Measurements from ENCODE around the gene PRKCZ. TPM values are rescaled to one million over a fixed set of nuclear protein-coding genes. Genes with fewer than 3 reads are reported as not detected.
"Not testable (repeated sequence)": the region's sequence is repeated elsewhere in the genome, so short reads cannot be mapped to it uniquely, and the experiment has no call there.

PRKCZ gene
- polyA plus RNA-seq, 1 donor, result 68.6 TPM

- H3K4me3 ChIP-seq (ENCODE audit: low read length), result peak overlapping the region; percentile 11
- peak overlapping the region; percentile 94 for H3K27ac ChIP-seq (ENCODE audit: low read length)
- DNase-seq, result peak; percentile 95 to 97
- no peaks in the 10 kb centered on the region for H3K36me3 ChIP-seq (ENCODE audit: control insufficient read depth, insufficient read depth, low read length)
- H3K4me1 ChIP-seq (ENCODE audit: control insufficient read depth, insufficient read depth, low read length), result peaks cover 75% of the 10 kb centered on the region
- no peaks in the 10 kb centered on the region for H3K27me3 ChIP-seq (ENCODE audit: control insufficient read depth, insufficient read depth, low read length)
- no CpG with 5 or more reads among the region's 13 CpGs for WGBS (ENCODE audit: insufficient coverage, low lambda C conversion rate)
- H3K9me3 ChIP-seq (ENCODE audit: control insufficient read depth, low read depth, low read length), result peaks cover 6% of the 10 kb centered on the region
Measured at GRCh38 chr1:2135441-2135841, 85.2 kb downstream of the PRKCZ start.

- DNase-seq, result peak; percentile 83 to 88
- H3K9me3 ChIP-seq (ENCODE audit: control insufficient read depth, low read depth, low read length), result peaks cover 6% of the 10 kb centered on the region
- H3K4me3 ChIP-seq (ENCODE audit: low read length), result no peak overlapping the region
- no peaks in the 10 kb centered on the region for H3K27me3 ChIP-seq (ENCODE audit: control insufficient read depth, insufficient read depth, low read length)
- peak overlapping the region; percentile 94 for H3K27ac ChIP-seq (ENCODE audit: low read length)
- peaks cover 75% of the 10 kb centered on the region for H3K4me1 ChIP-seq (ENCODE audit: control insufficient read depth, insufficient read depth, low read length)
- no CpG with 5 or more reads among the region's 10 CpGs for WGBS (ENCODE audit: insufficient coverage, low lambda C conversion rate)
- no peaks in the 10 kb centered on the region for H3K36me3 ChIP-seq (ENCODE audit: control insufficient read depth, insufficient read depth, low read length)
Measured at GRCh38 chr1:2135941-2136340, 85.7 kb downstream of the PRKCZ start.

DNA sequence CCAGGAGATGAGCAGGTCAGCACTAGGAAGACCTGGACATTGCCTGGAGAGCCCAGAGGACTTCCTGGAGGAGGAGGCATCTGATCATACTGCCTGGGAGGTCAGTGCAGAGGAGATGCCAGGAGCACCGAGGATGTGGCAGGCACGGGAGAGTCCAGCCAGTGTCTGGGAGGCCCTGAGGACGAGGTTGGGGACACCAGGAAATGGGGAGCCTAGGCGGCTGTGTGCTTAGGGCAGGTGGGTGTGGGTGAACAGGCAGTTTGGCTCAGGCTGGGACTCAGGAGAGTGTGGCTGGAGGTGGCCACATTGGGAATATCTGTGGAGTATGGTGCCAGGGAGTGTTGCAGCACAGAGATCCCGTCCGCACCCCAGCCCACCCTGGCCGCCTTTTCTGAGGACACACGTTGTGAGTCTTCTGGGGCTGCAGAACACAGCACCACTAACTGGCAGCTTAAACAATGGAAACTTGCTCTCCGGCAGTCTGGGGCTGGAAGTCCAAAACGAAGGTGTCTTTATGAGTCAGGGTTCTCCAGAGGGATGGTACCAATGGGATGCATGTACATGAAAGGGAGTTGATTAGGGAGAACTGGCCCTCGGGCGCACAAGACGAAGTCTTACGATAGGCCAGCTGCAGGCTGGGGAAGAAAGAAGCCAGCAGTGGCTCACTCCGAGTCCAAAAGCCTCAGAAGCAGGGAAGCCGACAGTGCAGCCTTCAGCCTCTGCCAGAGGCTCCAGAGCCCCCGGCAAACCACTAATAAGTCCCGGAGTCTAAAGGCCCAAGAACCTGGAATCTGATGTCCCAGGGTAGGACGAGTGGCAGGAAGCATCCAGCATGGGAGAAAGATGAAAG lies 86.4 kb downstream of the PRKCZ start:
- H3K4me3 ChIP-seq (ENCODE audit: low read length), result peak overlapping the region; percentile 0
- DNase-seq, result peak in 1 of 2 donors; percentile 19
- peak overlapping the region; percentile 94 for H3K27ac ChIP-seq (ENCODE audit: low read length)
- WGBS (ENCODE audit: insufficient coverage, low lambda C conversion rate), result no CpG with 5 or more reads among the region's 19 CpGs
- no peaks in the 10 kb centered on the region for H3K36me3 ChIP-seq (ENCODE audit: control insufficient read depth, insufficient read depth, low read length)
- H3K4me1 ChIP-seq (ENCODE audit: control insufficient read depth, insufficient read depth, low read length), result peaks cover 75% of the 10 kb centered on the region
- H3K27me3 ChIP-seq (ENCODE audit: control insufficient read depth, insufficient read depth, low read length), result no peaks in the 10 kb centered on the region
- peaks cover 6% of the 10 kb centered on the region for H3K9me3 ChIP-seq (ENCODE audit: control insufficient read depth, low read depth, low read length)

DNA sequence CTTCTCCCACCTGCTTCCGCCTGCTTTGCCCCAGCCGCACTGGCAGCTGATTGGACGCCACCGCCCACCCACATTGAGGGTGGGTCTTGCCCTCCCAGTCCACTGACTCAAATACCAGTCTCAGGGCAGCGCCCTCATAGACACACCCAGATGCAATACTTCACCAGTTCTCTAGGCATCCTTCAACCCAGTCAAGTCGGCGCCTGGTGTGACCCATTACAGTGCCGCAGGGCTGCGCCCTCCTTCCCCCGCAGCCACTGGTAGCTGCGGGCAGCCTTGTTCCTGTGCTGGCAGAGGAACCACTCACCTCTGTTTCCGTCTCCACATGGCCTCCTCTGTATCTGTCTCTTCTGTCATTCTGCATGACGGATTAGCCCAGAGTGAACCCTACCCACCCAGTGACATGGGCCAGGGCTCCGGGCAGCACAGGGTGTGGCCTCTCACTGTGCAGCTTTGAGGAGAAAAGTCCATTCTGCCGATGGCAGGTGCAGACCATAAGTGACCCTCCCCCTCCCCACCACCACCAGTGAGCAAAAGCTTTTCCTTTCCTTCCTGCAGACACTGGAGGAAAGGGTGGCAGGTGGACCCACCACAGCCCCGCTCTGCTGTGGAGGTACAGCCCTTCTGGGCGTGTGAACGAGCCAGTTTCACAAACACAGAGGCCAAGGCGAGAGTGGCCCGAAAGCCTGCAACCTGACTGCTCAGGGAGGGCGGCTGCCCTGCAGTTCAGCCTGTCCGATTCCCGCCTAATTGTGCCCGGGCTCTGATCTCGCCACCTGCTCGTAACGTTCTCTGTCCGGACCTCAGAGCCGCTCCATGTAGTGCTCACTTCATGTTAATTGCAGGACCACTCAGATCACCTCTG lies 87.3 kb downstream of the PRKCZ start:
- WGBS (ENCODE audit: insufficient coverage, low lambda C conversion rate), result no CpG with 5 or more reads among the region's 29 CpGs
- peaks cover 68% of the 10 kb centered on the region for H3K4me1 ChIP-seq (ENCODE audit: control insufficient read depth, insufficient read depth, low read length)
- peaks cover 3% of the 10 kb centered on the region for H3K36me3 ChIP-seq (ENCODE audit: control insufficient read depth, insufficient read depth, low read length)
- H3K27me3 ChIP-seq (ENCODE audit: control insufficient read depth, insufficient read depth, low read length), result no peaks in the 10 kb centered on the region
- H3K27ac ChIP-seq (ENCODE audit: low read length), result peak overlapping the region; percentile 94
- peak; percentile 93 to 97 for DNase-seq
- H3K9me3 ChIP-seq (ENCODE audit: control insufficient read depth, low read depth, low read length), result peaks cover 6% of the 10 kb centered on the region
- H3K4me3 ChIP-seq (ENCODE audit: low read length), result peak overlapping the region; percentile 7

GRCh38 chr1:2139156-2139555 lies 88.9 kb downstream of the PRKCZ start:
- not testable (repeated sequence) for H3K9me3 ChIP-seq (ENCODE audit: control insufficient read depth, low read depth, low read length); H3K27me3 ChIP-seq (ENCODE audit: control insufficient read depth, insufficient read depth, low read length); H3K4me3 ChIP-seq (ENCODE audit: low read length)
- peaks cover 13% of the 10 kb centered on the region for H3K36me3 ChIP-seq (ENCODE audit: control insufficient read depth, insufficient read depth, low read length)
- H3K4me1 ChIP-seq (ENCODE audit: control insufficient read depth, insufficient read depth, low read length), result peaks cover 56% of the 10 kb centered on the region
- H3K27ac ChIP-seq (ENCODE audit: low read length), result peak overlapping the region; percentile 94
- DNase-seq, result peak in 1 of 2 donors; percentile 41
- 45% methylated on average over 2 of the region's 13 CpGs for WGBS (ENCODE audit: insufficient coverage, low lambda C conversion rate)

GRCh38 chr1:2141025-2141424 lies 90.8 kb downstream of the PRKCZ start:
- H3K4me1 ChIP-seq (ENCODE audit: control insufficient read depth, insufficient read depth, low read length), result peaks cover 37% of the 10 kb centered on the region
- no peak for DNase-seq
- no peaks in the 10 kb centered on the region for H3K9me3 ChIP-seq (ENCODE audit: control insufficient read depth, low read depth, low read length)
- no peak overlapping the region for H3K4me3 ChIP-seq (ENCODE audit: low read length)
- 90% methylated on average over 2 of the region's 4 CpGs for WGBS (ENCODE audit: insufficient coverage, low lambda C conversion rate)
- no peaks in the 10 kb centered on the region for H3K27me3 ChIP-seq (ENCODE audit: control insufficient read depth, insufficient read depth, low read length)
- peaks cover 29% of the 10 kb centered on the region for H3K36me3 ChIP-seq (ENCODE audit: control insufficient read depth, insufficient read depth, low read length)
- H3K27ac ChIP-seq (ENCODE audit: low read length), result no peak overlapping the region

DNA sequence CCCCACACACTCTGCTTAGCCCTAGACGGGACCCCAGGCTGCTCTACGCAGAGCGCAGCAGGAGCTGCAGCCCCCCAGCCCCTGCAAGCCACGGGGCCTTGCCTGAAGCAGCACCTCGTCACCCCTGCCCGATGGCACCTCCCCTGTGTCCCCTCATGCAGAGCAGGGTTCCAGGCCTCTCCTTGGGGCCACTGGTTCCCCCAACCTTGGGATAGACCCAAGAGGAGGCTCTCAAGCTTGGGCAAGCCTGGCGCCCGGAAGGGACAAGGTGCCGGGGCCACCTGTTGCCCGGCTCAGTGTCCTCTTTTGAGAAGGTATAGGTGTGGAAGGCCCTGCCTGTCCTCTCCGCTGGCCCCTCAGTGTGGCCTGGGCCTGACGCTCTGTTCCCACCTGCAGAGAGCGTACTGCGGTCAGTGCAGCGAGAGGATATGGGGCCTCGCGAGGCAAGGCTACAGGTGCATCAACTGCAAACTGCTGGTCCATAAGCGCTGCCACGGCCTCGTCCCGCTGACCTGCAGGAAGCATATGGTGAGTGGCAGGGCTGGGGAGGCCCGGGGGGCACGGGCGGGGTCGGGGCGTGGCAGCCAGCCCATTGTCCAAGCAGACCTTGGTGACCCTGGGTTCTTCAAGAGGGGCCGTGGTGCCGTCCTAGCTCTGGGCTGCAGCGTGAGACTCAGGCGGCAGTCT lies 93.7 kb downstream of the PRKCZ start:
- Histone ChIP-seq H3K9me3 (ENCODE audit: control insufficient read depth, low read depth, low read length) (no peaks in the 10 kb centered on the region), H3K27ac (ENCODE audit: low read length) (no peak overlapping the region), H3K4me3 (ENCODE audit: low read length) (no peak overlapping the region), H3K4me1 (ENCODE audit: control insufficient read depth, insufficient read depth, low read length) (peaks cover 9% of the 10 kb centered on the region), H3K27me3 (ENCODE audit: control insufficient read depth, insufficient read depth, low read length) (no peaks in the 10 kb centered on the region), H3K36me3 (ENCODE audit: control insufficient read depth, insufficient read depth, low read length) (peaks cover 52% of the 10 kb centered on the region)
- no CpG with 5 or more reads among the region's 30 CpGs for WGBS (ENCODE audit: insufficient coverage, low lambda C conversion rate)
- no peak for DNase-seq

DNA sequence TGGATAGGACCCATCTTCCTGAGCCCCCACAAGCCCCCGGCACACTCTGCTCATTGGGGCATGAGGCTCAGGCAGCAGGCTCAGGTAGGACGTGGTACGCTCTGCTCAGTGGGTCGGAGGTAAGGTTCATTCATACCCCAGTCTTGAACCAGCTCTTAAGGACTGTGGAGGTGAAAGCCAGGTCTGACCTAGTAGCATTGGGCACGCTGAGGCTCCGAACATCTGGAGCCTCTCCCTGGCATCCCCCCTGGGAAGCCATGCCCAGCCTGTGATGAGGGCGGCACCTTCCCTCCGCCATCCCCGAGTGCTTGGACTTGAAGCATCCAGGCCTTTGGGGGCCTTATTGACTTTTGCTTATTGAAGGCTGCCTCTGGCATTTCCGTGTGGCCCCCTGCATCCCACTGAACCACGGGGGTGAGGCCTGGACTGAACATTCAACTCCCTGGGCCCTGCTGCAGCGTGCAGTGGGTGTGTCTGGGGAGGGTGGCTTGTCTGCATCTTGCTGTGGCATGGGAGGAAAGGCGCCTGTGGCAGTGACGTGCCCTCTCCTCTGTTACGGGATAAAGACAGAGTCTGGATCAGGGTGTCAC lies 94.4 kb downstream of the PRKCZ start:
- no CpG with 5 or more reads among the region's 15 CpGs for WGBS (ENCODE audit: insufficient coverage, low lambda C conversion rate)
- Histone ChIP-seq H3K27me3 (ENCODE audit: control insufficient read depth, insufficient read depth, low read length) (no peaks in the 10 kb centered on the region), H3K9me3 (ENCODE audit: control insufficient read depth, low read depth, low read length) (no peaks in the 10 kb centered on the region), H3K4me1 (ENCODE audit: control insufficient read depth, insufficient read depth, low read length) (peaks cover 3% of the 10 kb centered on the region), H3K4me3 (ENCODE audit: low read length) (no peak overlapping the region), H3K27ac (ENCODE audit: low read length) (no peak overlapping the region), H3K36me3 (ENCODE audit: control insufficient read depth, insufficient read depth, low read length) (peaks cover 59% of the 10 kb centered on the region)
- no peak for DNase-seq

DNA sequence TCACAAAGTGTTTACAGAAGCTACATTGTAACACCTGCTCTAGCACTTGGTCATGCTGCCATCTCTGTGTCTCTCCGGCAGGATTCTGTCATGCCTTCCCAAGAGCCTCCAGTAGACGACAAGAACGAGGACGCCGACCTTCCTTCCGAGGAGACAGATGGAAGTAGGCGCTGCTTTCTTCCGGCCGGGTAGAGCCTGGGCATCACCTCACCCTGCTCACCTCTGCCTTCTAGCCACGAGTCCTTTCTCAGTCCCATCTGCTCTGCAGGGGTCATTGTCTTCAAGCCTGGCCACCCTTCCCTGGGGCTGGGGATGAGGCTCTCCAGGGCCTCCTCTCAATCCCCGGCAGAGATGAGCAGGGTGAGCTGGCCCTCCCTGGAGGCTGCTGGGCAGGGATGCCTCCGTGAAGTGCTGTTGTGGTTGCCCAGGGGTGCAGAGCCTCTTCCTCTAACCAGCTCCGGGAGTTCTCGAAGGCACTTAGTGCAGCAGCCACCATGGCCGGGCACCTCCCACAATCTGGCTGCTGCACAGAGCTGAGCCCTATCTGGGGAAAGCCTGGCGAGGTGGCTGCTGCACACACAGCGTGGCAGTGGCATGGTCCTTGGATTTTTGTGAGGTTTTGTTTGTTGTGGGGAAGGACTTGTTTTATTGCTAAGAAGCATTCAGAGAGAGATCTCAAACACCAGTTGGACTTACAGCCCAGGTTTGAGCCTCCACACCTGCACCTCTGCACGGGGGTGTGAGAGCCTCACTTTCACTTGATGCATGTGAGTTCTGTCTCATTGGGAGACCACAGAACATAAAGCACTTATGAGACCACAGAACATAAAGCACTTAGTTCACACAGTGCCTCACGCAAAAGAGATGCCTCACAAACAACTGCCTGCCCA lies 96.0 kb downstream of the PRKCZ start:
- Histone ChIP-seq H3K4me1 (ENCODE audit: control insufficient read depth, insufficient read depth, low read length) (no peaks in the 10 kb centered on the region), H3K36me3 (ENCODE audit: control insufficient read depth, insufficient read depth, low read length) (peaks cover 71% of the 10 kb centered on the region), H3K9me3 (ENCODE audit: control insufficient read depth, low read depth, low read length) (no peaks in the 10 kb centered on the region), H3K27ac (ENCODE audit: low read length) (no peak overlapping the region), H3K27me3 (ENCODE audit: control insufficient read depth, insufficient read depth, low read length) (no peaks in the 10 kb centered on the region), H3K4me3 (ENCODE audit: low read length) (no peak overlapping the region)
- WGBS (ENCODE audit: insufficient coverage, low lambda C conversion rate), result 100% methylated on average over 1 of the region's 19 CpGs
- no peak for DNase-seq

Measured in large intestine (tissue), 3 donors.